HG03280 (cell line): ENCODE measurements around the gene ALOX5AP.
A peak's percentile ranks its signal among the peaks of the same experiment; 100 is the strongest.
"Not testable (repeated sequence)": the region's sequence is repeated elsewhere in the genome, so short reads cannot be mapped to it uniquely, and the experiment has no call there.

Experiments
- ATAC-seq: cut with Tn5 transposase; IDR thresholded peaks from one replicate; pipeline ENCODE4 v1.9.1; 2021; ENCODE audit warnings: mild to moderate bottlenecking, moderate library complexity; ENCODE audit not compliant: unreplicated experiment

ALOX5AP gene

GRCh38 chr13:30737511-30738337 lies 2.4 kb downstream of the ALOX5AP start:
- no peak for ATAC-seq

GRCh38 chr13:30738526-30739236 lies 3.3 kb downstream of the ALOX5AP start:
- ATAC-seq: no peak

DNA sequence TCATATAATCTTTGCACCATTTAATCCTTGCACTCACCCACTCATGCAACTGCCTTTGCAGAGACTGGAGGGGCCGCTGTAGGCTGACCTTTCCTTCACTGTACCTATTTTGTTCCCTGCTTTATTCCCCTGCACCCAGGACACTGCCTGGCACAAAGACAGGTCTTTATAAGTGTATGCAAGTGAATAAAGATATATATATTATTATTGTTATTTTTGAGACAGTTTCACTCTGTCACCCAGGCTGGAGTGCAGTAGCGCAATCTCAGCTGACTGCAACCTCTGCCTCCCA lies 3.8 kb downstream of the ALOX5AP start:
- no peak for ATAC-seq

GRCh38 chr13:30739761-30740642 lies 4.7 kb downstream of the ALOX5AP start:
- peak; percentile 44 for ATAC-seq

GRCh38 chr13:30742901-30743300 lies 7.6 kb downstream of the ALOX5AP start:
- ATAC-seq: no peak

- no peak for ATAC-seq
Observed at GRCh38 chr13:30743319-30744055, 8.1 kb downstream of the ALOX5AP start.

DNA sequence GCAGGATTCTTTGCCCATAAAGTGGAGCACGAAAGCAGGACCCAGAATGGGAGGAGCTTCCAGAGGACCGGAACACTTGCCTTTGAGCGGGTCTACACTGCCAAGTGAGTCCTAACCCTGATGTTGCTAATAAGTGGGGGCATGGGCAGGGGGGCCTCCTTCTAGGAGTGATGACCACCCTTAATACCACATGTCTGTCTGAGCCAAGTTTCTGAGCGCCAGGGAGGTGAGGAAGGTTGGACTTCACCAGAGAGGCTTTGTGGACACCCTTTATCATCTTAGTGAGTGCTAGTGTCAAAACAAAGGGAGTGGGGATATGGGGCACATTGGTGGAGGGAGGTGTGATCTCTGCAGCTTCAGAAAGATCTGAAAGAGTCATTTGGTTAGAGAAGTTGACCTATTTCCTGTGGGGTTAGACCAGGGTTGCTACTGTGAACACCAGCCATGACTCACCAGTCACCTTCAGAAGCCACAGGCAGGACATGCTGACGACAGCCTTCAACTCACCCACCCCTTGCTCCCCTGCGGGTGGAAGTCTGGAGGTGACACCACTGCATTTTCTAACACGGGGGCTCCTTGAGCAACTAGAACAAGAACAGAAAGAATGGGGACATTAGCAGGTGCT lies 8.8 kb downstream of the ALOX5AP start:
- peak; percentile 94 for ATAC-seq

DNA sequence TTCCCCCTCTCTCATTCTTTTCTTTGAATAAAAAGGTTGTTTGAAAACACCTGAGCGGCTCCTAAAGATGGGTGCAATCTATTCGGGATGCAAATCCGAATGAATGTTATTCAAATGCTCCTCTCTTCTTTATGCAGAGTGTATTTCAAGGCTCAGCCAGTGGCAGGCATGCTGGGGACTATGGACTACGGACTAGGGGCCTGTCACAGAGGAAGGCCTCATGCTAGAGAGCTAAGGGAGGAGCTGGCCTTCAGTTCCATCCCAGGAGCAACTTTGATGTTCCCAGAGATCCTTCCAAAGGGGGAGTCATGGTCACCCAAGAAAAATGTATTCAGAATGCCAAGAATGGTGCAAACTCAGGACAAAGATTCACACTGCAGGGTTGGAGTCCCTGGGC lies 9.3 kb downstream of the ALOX5AP start:
- no peak for ATAC-seq

DNA sequence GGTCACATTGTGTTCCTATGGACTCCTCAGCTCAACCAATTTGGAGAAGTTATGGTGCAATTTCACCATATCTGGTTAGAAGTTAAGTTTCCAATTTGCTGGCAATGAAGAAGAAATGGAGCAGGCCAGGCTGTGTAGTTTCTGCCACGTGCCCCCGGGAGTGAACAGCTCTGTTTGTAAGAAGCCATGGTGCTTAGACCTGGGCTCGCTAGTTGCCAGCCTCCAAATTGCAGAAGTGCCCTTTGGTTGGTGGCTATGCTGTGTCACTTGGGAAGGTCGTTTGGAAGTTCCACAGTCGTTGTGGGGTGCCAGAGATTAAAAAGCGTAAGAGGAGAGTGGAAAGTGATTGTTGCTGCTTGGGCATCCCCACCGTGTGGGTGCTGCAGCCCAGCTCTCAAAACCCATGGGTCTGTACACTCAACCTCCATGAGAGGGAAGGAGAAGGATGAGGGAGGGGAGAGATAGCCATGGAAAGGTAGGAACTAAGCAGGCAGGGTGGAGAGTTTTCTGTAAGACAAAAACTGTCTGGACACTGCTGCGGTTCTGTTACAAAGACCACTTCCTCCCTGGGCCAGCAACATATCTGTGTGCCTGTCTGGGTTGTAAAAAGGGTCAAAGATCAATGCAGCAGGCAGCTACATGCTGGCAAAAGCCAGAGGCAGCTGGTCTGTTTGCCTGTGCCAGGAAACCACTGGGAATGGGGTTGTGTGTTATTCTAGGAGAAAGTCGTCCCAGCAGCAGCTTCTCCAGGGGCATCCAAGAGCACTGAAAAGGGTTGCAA lies 10.8 kb downstream of the ALOX5AP start:
- ATAC-seq: no peak

DNA sequence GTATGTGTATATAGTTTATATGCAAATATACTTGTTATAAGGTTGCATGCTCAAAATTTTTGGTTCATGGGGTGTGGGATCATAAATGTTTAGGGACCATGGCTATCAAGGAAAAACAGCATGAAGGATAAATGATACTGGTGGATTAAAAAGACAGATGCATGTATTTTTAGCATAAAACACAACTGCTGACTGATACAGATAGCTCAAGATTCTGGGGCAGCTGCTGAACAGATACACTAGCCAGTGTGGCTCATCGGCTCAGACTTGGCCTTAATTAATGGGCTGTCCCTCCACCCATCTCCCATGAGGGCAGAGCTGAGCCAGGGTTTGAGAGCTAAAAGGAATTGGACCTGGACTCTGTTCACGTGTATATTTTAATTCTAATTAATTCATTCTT lies 11.4 kb downstream of the ALOX5AP start:
- no peak for ATAC-seq

DNA sequence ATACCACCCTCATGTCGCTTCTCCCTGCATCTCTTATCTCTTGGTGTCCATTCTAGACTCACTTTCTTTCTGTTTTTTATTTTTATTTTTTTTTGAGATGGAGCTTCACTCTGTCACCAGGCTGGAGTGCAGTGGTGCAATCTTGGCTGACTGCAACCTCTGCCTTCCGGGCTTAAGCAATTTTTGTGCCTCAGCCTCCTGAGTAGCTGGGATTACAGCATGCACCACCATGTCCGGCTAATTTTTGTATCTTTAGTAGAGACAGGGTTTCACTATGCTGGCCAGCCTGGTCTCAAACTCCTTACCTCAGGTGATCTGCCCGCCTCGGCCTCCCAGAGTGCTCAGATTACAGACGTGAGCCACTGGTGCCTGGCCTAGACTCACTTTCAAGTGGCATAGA lies 12.5 kb downstream of the ALOX5AP start:
- ATAC-seq: not testable (repeated sequence)

DNA sequence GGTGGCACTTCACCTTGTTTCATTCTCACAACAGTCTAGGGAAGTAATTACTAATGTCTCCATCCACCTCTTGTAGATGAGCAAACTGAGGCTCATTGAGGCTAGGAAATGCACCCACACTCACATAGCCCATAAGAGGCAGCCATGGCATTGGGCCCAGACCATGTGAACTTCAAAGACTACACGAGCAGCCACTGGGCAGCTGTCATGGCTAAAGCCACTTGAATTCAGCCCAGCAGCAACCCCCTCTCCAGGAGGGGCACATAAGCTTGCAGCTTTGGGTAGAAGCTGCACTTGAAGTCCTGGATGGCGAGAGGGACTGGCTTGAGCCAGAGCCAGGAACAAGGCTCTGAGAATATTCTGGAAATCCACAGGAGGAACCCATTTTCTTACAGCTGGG lies 13.4 kb downstream of the ALOX5AP start:
- ATAC-seq: no peak

GRCh38 chr13:30750036-30750435 lies 14.7 kb downstream of the ALOX5AP start:
- ATAC-seq: no peak

DNA sequence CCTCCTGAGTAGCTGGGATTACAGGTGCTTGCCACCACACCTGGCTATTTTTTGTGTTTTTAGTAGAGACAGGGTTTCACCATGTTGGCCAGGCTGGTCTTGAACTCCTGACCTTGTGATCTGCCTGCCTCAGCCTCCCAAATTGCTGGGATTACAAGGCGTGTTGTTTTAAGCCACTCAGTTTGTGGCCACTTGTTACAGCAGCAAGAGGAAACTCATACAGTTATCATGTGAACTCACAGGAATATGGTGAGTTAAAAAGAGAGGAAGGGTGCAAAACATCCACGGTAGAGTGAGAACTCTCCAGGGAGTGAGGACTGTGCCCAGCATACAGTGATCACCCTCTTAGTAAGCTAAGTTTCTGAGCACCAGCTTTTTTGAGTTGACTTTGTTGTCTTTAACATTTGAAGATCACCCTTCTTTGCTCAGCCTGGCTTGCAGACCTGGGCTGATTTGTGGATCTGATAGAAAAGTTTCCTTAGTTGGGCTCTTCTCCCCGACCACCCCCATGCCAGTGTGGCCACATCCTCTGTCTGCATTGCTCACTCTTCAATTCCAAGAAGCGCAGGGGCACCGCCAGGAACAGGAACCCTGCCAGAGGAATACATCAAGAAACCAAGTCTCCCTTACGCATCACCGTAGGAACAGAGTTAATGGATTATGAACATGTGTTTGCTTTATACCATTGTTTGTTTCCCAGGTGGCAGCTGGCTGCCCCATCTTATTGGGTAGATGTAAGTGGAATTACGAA lies 16.0 kb downstream of the ALOX5AP start:
- no peak for ATAC-seq

DNA sequence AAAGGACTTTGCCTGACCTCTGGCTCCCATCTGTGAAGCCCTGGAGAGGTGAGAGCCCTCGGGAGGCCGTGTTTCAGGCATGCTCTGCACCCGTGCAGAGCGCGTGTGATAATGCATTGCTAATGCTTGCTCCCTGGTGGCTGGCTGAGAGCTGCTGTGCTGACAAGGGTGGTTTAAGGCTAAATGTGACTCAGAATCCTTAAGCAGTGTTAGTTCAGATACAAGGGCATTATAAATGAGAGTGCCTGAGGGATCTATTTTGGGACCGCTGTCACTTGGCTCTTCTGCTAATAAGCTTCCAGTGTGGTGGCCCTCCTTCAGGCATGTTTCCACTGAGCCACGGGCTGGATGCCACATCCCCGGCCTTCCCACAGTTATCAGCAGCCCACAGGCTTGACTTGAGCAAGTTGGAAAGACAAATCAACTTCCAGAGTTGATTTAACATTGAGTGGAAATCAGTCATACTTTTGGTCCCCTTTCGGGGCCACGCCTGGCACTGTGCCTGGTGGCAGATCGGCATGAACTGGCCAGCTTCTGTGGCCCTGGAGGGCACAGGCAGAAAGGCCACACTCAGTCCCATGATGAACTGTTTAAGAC lies 17.0 kb downstream of the ALOX5AP start:
- ATAC-seq: no peak

GRCh38 chr13:30753030-30753616 lies 17.8 kb downstream of the ALOX5AP start:
- no peak for ATAC-seq

DNA sequence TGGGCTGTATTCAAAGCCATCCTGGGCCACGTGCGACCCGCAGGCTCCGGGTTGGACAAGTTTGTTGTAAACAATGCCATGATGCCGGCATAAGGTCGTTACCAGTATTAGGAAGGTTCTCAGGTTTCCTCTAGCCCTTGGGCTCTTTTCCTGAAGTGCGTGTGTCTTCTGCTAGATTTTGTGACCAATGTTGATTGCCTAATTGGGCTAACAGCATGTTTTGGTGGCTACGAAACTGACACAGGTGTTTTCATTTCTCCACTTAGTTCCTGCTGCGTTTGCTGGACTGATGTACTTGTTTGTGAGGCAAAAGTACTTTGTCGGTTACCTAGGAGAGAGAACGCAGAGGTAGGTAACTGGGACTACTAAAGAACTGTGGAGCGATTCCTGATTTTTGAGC lies 20.3 kb downstream of the ALOX5AP start:
- no peak for ATAC-seq

DNA sequence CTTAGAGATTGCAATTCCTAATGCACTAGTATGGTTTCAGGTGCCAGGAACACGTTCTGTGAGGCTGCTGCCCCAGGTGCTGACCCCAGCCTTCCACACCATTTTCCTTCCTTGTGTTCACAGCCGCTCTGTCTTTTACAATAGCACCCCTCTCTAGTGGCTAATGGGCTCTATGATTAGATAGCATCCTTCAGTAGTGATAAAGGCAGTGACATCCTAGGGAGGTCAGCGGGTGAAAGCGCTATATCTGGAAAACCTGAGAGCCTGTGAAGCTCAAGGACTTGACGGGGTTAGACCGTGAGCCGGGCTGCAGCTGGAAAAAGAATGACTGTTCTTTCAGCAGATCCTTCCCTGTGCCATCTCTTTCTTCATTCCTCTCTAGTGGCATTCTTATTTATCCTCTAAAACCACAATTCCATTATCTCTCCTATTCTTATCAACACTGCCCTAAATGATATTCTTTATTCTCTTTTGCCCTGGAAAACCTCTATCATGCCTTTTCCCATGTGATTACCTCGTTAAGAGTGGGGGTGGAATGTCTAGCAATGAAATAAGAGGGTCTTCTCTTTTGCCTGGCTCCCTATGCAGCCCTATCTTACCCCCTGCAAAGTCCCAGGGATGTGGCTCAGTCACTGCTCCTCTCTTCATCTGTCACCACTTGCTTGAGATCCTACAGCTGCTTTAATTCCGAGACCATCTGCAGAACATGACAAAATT lies 21.8 kb downstream of the ALOX5AP start:
- no peak for ATAC-seq
